Central memory CD8-positive, alpha-beta T cell (primary cell): ENCODE measurements around the gene GSG1L.
"Not testable (repeated sequence)": the region's sequence is repeated elsewhere in the genome, so short reads cannot be mapped to it uniquely, and the experiment has no call there.

Experiments used
- ATAC-seq: fragments of 150-1000 bp; cut with Tn5 transposase; replicated peaks from 2 replicates; pipeline ENCODE4 v1.10.0; 2022; ENCODE audit warnings: mild to moderate bottlenecking, moderate FRiP score, moderate number of reproducible peaks; ENCODE audit not compliant: poor library complexity, severe bottlenecking; ENCODE audit errors: extremely low read depth
- DNase-seq, 2 donors: peaks; one replicate each; pipeline ENCODE4 v3.0.0; 2021; ENCODE audit warnings: low spot score in 2 of 2
- H3K27ac Mint-ChIP-seq: one replicate; pipeline ENCODE4 v1.8.0; 2022; ENCODE audit warnings: low read depth, mild to moderate bottlenecking, moderate library complexity, mixed read lengths
- H3K27me3 Mint-ChIP-seq: one replicate; pipeline ENCODE4 v1.8.0; 2022; ENCODE audit warnings: mixed read lengths
- H3K36me3 Mint-ChIP-seq: one replicate; pipeline ENCODE4 v1.8.0; 2022; ENCODE audit warnings: mild to moderate bottlenecking, moderate library complexity, mixed read lengths; ENCODE audit not compliant: insufficient read depth
- H3K4me1 Mint-ChIP-seq: one replicate; pipeline ENCODE4 v1.8.0; 2022; ENCODE audit warnings: mixed read lengths
- H3K4me3 Mint-ChIP-seq: one replicate; pipeline ENCODE4 v1.8.0; 2022; ENCODE audit warnings: mild to moderate bottlenecking, moderate library complexity, mixed read lengths
- H3K9me3 Mint-ChIP-seq: one replicate; pipeline ENCODE4 v1.8.0; 2022; ENCODE audit warnings: mixed read lengths

GSG1L gene

DNA sequence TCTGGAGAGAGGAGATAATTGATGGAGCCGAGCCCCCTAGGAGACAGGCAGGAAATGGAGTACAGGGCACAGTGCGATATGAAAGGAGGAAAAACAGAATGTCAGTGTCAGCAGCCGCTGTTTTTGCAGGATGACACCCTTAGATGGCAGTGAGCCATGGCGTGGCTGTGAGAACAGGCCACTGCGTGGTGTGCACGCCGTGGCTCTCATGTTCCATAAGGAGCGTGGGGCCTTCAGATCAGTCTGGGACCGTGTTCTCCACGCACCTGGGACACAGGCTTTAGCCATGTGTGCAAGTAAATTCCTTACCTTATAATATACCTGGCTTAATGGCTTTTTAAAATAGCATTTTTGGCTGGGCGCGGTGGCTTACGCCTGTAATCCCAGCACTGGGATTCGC is 315.6 kb downstream of the GSG1L start:
- Mint-ChIP-seq H3K27ac (no peak overlapping the region), H3K27me3 (no peaks in the 10 kb centered on the region), H3K9me3 (no peaks in the 10 kb centered on the region), H3K4me3 (no peak overlapping the region), H3K36me3 (peaks cover 12% of the 10 kb centered on the region), H3K4me1 (no peaks in the 10 kb centered on the region)
- ATAC-seq (no peak), DNase-seq (no peak)

DNA sequence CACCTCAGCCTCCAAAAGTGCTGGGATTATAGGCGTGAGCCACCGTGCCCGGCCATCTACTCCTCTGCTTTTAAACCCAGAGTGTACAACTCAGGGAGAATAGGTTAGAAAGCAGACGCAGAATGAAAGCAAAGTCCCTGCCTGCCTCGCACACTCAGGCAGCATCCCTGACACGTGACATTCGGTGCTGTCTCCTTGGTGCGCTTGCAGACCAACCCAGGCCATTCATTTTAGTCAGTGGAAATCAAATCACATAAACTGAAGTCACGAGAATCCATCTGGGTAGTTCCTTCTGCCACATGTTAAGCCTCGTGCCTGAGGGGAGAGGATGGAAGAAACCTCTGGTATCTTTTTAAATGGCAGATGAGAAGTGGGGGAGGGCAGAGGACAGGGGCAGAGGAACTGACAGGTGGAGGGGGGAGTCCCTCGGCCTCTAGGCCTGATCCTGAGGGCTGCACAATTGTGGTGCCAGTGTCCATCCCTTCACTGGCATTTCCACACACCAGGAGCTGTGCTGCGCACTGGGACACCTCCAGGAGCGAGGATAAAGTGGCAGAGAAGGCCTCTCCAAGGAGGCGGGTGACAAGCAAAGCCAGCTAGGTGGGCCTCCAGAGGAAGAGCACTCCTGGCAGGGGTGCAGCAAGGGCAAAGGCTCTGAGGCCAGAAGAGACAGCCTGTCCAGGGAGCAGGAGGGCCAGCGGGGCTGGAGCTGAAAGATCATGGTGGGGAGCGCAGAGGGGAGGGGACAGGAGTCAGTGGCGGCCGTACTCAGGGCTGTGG is 317.2 kb downstream of the GSG1L start:
- Mint-ChIP-seq H3K36me3 (peaks cover 11% of the 10 kb centered on the region), H3K27me3 (no peaks in the 10 kb centered on the region), H3K9me3 (no peaks in the 10 kb centered on the region), H3K4me1 (no peaks in the 10 kb centered on the region), H3K27ac (peak overlapping the region; percentile 1), H3K4me3 (no peak overlapping the region)
- DNase-seq (no peak), ATAC-seq (no peak)

DNA sequence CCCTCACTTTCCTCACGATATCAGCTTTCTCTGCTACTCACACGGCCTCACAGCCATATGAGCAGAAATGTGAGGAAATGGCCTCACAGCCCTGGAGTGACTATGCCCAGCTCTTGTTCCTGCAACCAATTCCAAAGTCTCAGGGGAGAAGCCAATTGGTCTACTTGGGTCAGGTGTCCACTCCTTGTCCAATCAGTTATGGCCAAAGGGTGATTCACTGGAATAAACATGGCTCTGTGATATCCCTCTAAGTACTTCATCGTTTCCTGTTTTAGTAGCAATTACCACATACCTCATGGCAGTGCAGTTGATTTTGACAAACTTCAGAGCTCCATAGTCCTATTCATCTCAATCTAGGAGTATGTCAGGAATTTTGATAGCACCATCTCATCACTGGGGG is 318.2 kb downstream of the GSG1L start:
- Mint-ChIP-seq H3K36me3 (peaks cover 10% of the 10 kb centered on the region), H3K9me3 (no peaks in the 10 kb centered on the region), H3K27me3 (no peaks in the 10 kb centered on the region), H3K27ac (no peak overlapping the region), H3K4me3 (no peak overlapping the region), H3K4me1 (no peaks in the 10 kb centered on the region)
- no peak for DNase-seq
- ATAC-seq = no peak

DNA sequence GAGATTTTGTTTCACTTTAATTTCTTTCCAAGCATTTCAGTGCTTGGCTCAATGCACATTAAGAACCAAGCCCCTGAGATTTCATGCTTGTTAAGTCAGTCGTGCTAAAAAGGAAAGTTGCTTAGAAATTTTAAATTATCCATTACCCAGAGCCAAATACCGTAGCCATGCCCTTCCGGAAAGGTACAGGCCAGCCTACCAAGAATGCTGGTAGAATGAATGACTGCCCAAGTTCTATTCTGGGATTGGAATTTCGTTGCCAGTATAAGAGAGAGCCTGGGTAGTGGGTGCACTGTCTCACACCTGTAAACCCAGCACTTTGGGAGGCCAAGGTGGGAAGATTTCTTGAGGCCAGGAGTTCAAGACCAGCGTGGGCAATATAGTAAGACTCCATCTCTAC is 319.6 kb downstream of the GSG1L start:
- no peak overlapping the region for H3K27ac Mint-ChIP-seq
- ATAC-seq = no peak

DNA sequence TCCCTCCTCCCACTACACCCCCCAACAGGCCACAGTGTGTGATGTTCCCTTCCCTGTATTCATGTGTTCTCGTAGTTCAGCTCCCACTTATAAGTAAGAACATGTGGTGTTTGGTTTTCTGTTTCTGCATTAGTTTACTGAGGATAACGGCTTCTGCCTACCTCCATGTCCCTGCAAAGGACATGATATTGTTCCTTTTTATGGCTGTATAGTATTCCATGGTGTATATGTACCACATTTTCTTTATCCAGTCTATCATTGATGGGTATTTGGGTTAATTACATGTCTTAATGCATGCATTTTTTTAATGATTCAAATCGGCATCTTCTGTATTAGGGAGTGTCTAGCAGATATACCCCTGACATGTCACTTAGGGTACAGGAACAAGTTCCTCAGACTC is 320.5 kb downstream of the GSG1L start:
- not testable (repeated sequence) for H3K4me1 Mint-ChIP-seq, H3K9me3 Mint-ChIP-seq, H3K27ac Mint-ChIP-seq, DNase-seq, H3K4me3 Mint-ChIP-seq, H3K27me3 Mint-ChIP-seq, ATAC-seq
- peaks cover 13% of the 10 kb centered on the region for H3K36me3 Mint-ChIP-seq

More for the DNA sequence above, 319.6 kb downstream of the GSG1L start:
- DNase-seq = no peak
- no peaks in the 10 kb centered on the region for H3K27me3 Mint-ChIP-seq
- no peaks in the 10 kb centered on the region for H3K4me1 Mint-ChIP-seq
- H3K4me3 Mint-ChIP-seq = no peak overlapping the region
- H3K9me3 Mint-ChIP-seq = no peaks in the 10 kb centered on the region
- H3K36me3 Mint-ChIP-seq = peaks cover 11% of the 10 kb centered on the region

DNA sequence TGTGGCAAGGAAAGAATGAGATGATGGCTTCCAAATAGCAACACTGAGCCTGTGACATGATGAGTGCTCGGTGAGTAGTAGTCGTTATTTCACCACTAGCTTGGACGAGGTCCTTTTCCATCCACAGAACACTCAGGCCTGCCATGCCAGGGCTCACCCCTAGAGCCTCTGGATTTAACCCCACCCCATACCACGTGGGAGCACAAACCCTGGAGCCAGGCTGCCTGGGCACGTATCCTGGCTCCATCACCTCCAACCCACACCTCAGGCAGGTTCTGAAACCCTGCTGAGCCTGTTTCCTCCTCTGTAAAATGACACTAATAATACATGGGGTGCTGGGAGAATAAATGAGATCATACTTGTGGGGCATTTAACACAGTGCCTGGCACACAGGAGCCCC is 321.2 kb downstream of the GSG1L start:
- peaks cover 13% of the 10 kb centered on the region for H3K36me3 Mint-ChIP-seq
- H3K4me1 Mint-ChIP-seq = no peaks in the 10 kb centered on the region
- ATAC-seq (no peak), DNase-seq (no peak)
- no peaks in the 10 kb centered on the region for H3K9me3 Mint-ChIP-seq
- H3K27me3 Mint-ChIP-seq = no peaks in the 10 kb centered on the region
- no peak overlapping the region for H3K27ac Mint-ChIP-seq
- H3K4me3 Mint-ChIP-seq = no peak overlapping the region

DNA sequence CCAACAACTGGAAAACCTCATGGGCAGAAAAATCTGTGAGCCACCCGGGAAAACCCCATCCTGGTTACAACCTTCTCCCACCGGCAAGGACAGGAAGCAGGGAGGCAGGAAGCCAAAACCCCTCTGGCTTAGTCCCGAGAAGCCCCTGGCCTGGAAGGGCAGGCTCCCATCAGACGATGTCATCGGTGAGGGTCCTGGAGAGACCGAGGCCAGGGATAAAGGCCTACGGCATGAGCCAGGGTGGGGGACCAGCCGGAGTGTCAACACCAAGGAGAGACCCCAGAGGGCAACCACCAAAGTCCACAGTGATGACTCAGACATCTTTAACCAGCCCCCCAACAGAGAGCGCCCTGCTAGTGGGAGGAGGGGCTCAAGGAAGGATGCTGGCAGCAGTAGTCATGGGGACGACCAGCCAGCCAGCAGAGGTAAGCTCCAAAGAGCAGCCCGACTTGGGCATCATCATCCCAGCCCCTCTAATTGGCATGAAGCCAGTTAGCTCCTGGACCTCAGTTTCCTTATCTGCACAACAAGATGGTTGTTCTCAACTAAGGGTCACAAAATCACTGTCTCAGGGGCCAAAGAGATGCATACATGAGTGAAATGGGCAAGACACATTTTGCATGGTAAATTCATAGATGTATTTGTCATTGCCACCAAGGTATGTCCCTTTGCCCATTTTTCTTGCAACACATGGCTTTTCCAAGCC is 322.9 kb downstream of the GSG1L start:
- Mint-ChIP-seq H3K36me3 (peaks cover 13% of the 10 kb centered on the region), H3K9me3 (no peaks in the 10 kb centered on the region), H3K4me3 (no peak overlapping the region), H3K27me3 (no peaks in the 10 kb centered on the region), H3K27ac (no peak overlapping the region), H3K4me1 (no peaks in the 10 kb centered on the region)
- ATAC-seq (no peak), DNase-seq (no peak)

DNA sequence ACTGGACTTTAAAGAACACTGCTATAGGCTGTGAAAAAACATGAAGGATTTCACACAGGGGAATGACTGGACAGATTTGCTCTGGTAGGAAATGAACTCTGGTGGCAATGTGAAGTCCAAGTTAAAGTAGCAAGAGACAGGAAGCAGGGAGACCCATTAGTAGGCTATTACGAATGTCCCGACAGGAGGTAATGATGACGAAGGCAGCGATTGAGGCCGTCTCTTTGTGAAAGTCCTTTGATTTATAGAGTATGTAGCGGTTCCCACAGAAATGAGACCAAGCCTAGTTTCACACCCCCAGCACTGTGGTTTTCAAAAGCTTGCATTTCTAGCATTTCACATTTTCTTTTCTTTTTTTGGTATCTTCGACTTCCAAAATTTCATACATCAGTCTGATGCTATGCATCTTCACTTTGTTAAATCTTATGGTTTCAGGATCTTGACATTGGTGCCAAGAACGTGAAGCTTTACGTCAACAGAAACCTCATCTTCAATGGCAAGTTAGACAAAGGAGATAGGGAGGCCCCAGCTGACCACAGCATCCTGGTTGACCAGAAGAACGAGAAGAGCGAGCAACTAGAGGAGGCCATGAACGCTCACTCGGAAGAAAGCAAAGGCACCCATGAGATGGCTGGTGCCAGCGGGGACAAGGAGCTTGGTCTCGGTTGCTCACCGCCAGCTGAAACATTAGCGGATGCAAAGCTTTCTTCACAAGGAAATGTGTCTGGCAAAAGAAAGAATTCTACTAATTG is 323.7 kb downstream of the GSG1L start:
- no peaks in the 10 kb centered on the region for H3K4me1 Mint-ChIP-seq
- DNase-seq = no peak
- no peaks in the 10 kb centered on the region for H3K27me3 Mint-ChIP-seq
- H3K4me3 Mint-ChIP-seq = no peak overlapping the region
- H3K36me3 Mint-ChIP-seq = peaks cover 13% of the 10 kb centered on the region
- H3K27ac Mint-ChIP-seq = no peak overlapping the region
- H3K9me3 Mint-ChIP-seq = no peaks in the 10 kb centered on the region
- no peak for ATAC-seq

DNA sequence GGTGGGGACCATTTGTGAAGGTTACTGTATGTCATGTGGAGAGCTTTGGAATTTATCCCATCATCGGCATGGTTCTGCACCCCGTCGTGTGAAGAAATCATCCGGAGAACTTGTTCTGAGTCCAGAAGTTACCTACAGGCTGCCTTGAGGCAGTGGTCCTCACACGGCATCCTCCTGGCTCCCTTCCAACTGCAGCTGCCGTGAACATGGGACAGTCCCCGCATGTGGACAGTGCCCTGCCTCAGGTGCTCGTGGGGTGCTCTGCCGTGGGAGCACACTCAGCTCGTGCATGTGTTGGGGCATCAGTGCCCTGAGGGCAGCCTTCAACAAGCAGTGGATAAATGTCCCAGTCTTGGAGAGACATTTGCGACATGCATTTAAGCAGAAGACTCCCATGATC is 324.9 kb downstream of the GSG1L start:
- no peak overlapping the region for H3K27ac Mint-ChIP-seq
- no peak for ATAC-seq

More for the DNA sequence above, 324.9 kb downstream of the GSG1L start:
- no peaks in the 10 kb centered on the region for H3K27me3 Mint-ChIP-seq
- peaks cover 13% of the 10 kb centered on the region for H3K36me3 Mint-ChIP-seq
- no peak overlapping the region for H3K4me3 Mint-ChIP-seq
- H3K9me3 Mint-ChIP-seq = no peaks in the 10 kb centered on the region
- DNase-seq = no peak
- H3K4me1 Mint-ChIP-seq = no peaks in the 10 kb centered on the region
